ENCODE measurements around the gene PLSCR4.

PLSCR4 gene

GRCh38 chr3:146203776-146204175, 47.1 kb downstream of the PLSCR4 start:
- no peak for TF ChIP-seq CTCF (IDR thresholded peaks at IDR 0.05; ENCODE audit: borderline replicate concordance, insufficient read depth, low read depth, low read length)
- no peak overlapping the region for H3K4me3 ChIP-seq (ENCODE audit: low read depth, low read length)

GRCh38 chr3:146200461-146201220, 50.3 kb downstream of the PLSCR4 start:
- H3K4me3 ChIP-seq (ENCODE audit: low read depth, low read length), result no peak overlapping the region
- no peak for TF ChIP-seq CTCF (IDR thresholded peaks at IDR 0.05; ENCODE audit: borderline replicate concordance, insufficient read depth, low read depth, low read length)

GRCh38 chr3:146199762-146200161, 51.1 kb downstream of the PLSCR4 start:
- TF ChIP-seq CTCF (IDR thresholded peaks at IDR 0.05; ENCODE audit: borderline replicate concordance, insufficient read depth, low read depth, low read length), result no peak
- H3K4me3 ChIP-seq (ENCODE audit: low read depth, low read length), result no peak overlapping the region

- TF ChIP-seq CTCF (IDR thresholded peaks at IDR 0.05; ENCODE audit: borderline replicate concordance, insufficient read depth, low read depth, low read length), result no peak
- no peak overlapping the region for H3K4me3 ChIP-seq (ENCODE audit: low read depth, low read length)
Observed at GRCh38 chr3:146196789-146197188, 54.1 kb downstream of the PLSCR4 start.

- no peak for TF ChIP-seq CTCF (IDR thresholded peaks at IDR 0.05; ENCODE audit: borderline replicate concordance, insufficient read depth, low read depth, low read length)
Observed at GRCh38 chr3:146195605-146196004, 55.3 kb downstream of the PLSCR4 start.

GRCh38 chr3:146195030-146195429, 55.9 kb downstream of the PLSCR4 start:
- no peak for TF ChIP-seq CTCF (IDR thresholded peaks at IDR 0.05; ENCODE audit: borderline replicate concordance, insufficient read depth, low read depth, low read length)

More at GRCh38 chr3:146195605-146196004, 55.3 kb downstream of the PLSCR4 start:
- H3K4me3 ChIP-seq (ENCODE audit: low read depth, low read length), result no peak overlapping the region

GRCh38 chr3:146191051-146191450, 59.9 kb downstream of the PLSCR4 start:
- no peak overlapping the region for H3K4me3 ChIP-seq (ENCODE audit: low read depth, low read length)
- no peak for TF ChIP-seq CTCF (IDR thresholded peaks at IDR 0.05; ENCODE audit: borderline replicate concordance, insufficient read depth, low read depth, low read length)

More at GRCh38 chr3:146195030-146195429, 55.9 kb downstream of the PLSCR4 start:
- H3K4me3 ChIP-seq (ENCODE audit: low read depth, low read length), result no peak overlapping the region

Data from GM12875 (cell line).